Measurements from ENCODE around the gene RAPSN. TPM values are rescaled to one million over a fixed set of nuclear protein-coding genes. Genes with fewer than 3 reads are reported as not detected.
A peak's percentile ranks its signal among the peaks of the same experiment; 100 is the strongest.

RAPSN gene
- total RNA-seq, 1 donor from 2014 or later, result 0.62 TPM

GRCh38 chr11:47437746-47438418, 11.1 kb downstream of the RAPSN start:
- intact Hi-C loops (cut with micrococcal nuclease), result no loop called here
- Mint-ChIP-seq H3K4me1 (ENCODE audit: low read depth) (no peaks in the 10 kb centered on the region), H3K9me3 (no peaks in the 10 kb centered on the region), H3K27me3 (ENCODE audit: insufficient read depth) (no peaks in the 10 kb centered on the region), H3K4me3 (no peak overlapping the region), H3K36me3 (ENCODE audit: low read depth) (no peaks in the 10 kb centered on the region), H3K27ac (no peak overlapping the region)
- DNase-seq (ENCODE audit: low spot score), result no peak

- Mint-ChIP-seq H3K27me3 (ENCODE audit: insufficient read depth) (no peaks in the 10 kb centered on the region), H3K9me3 (no peaks in the 10 kb centered on the region), H3K4me3 (no peak overlapping the region), H3K27ac (no peak overlapping the region), H3K4me1 (ENCODE audit: low read depth) (no peaks in the 10 kb centered on the region), H3K36me3 (ENCODE audit: low read depth) (no peaks in the 10 kb centered on the region)
- no peak for DNase-seq (ENCODE audit: low spot score)
- intact Hi-C loops (cut with micrococcal nuclease), result no loop called here
These were observed 11.7 kb downstream of the RAPSN start for GRCh38 chr11:47437218-47437745.

GRCh38 chr11:47436726-47437125, 12.2 kb downstream of the RAPSN start:
- Mint-ChIP-seq H3K9me3 (no peaks in the 10 kb centered on the region), H3K27ac (no peak overlapping the region), H3K4me1 (ENCODE audit: low read depth) (no peaks in the 10 kb centered on the region), H3K27me3 (ENCODE audit: insufficient read depth) (no peaks in the 10 kb centered on the region), H3K4me3 (no peak overlapping the region), H3K36me3 (ENCODE audit: low read depth) (no peaks in the 10 kb centered on the region)
- DNase-seq (ENCODE audit: low spot score), result no peak
- intact Hi-C loops (cut with micrococcal nuclease), result no loop called here

GRCh38 chr11:47435687-47436086, 13.2 kb downstream of the RAPSN start:
- H3K4me1 Mint-ChIP-seq (ENCODE audit: low read depth), result no peaks in the 10 kb centered on the region
- intact Hi-C loops (cut with micrococcal nuclease), result no loop called here
- H3K9me3 Mint-ChIP-seq, result no peaks in the 10 kb centered on the region
- no peak for DNase-seq (ENCODE audit: low spot score)
- no peak overlapping the region for H3K4me3 Mint-ChIP-seq
- H3K27ac Mint-ChIP-seq, result no peak overlapping the region
- H3K27me3 Mint-ChIP-seq (ENCODE audit: insufficient read depth), result no peaks in the 10 kb centered on the region
- no peaks in the 10 kb centered on the region for H3K36me3 Mint-ChIP-seq (ENCODE audit: low read depth)

GRCh38 chr11:47434011-47434786, 14.7 kb downstream of the RAPSN start:
- no peaks in the 10 kb centered on the region for H3K36me3 Mint-ChIP-seq (ENCODE audit: low read depth)
- H3K9me3 Mint-ChIP-seq, result no peaks in the 10 kb centered on the region
- no peak for DNase-seq (ENCODE audit: low spot score)
- H3K27ac Mint-ChIP-seq, result no peak overlapping the region
- H3K4me1 Mint-ChIP-seq (ENCODE audit: low read depth), result no peaks in the 10 kb centered on the region
- no peak overlapping the region for H3K4me3 Mint-ChIP-seq
- intact Hi-C loops (cut with micrococcal nuclease), result no loop called here
- no peaks in the 10 kb centered on the region for H3K27me3 Mint-ChIP-seq (ENCODE audit: insufficient read depth)

GRCh38 chr11:47433157-47433556, 15.8 kb downstream of the RAPSN start:
- no peaks in the 10 kb centered on the region for H3K4me1 Mint-ChIP-seq (ENCODE audit: low read depth)
- no peaks in the 10 kb centered on the region for H3K27me3 Mint-ChIP-seq (ENCODE audit: insufficient read depth)
- H3K4me3 Mint-ChIP-seq, result no peak overlapping the region
- intact Hi-C loops (cut with micrococcal nuclease), result no loop called here
- H3K36me3 Mint-ChIP-seq (ENCODE audit: low read depth), result no peaks in the 10 kb centered on the region
- no peak for DNase-seq (ENCODE audit: low spot score)
- H3K27ac Mint-ChIP-seq, result no peak overlapping the region
- no peaks in the 10 kb centered on the region for H3K9me3 Mint-ChIP-seq

GRCh38 chr11:47431356-47432083, 17.4 kb downstream of the RAPSN start:
- H3K4me3 Mint-ChIP-seq, result no peak overlapping the region
- no peaks in the 10 kb centered on the region for H3K9me3 Mint-ChIP-seq
- no peaks in the 10 kb centered on the region for H3K27me3 Mint-ChIP-seq (ENCODE audit: insufficient read depth)
- H3K27ac Mint-ChIP-seq, result no peak overlapping the region
- intact Hi-C loops (cut with micrococcal nuclease), result no loop called here
- H3K4me1 Mint-ChIP-seq (ENCODE audit: low read depth), result peaks cover 9% of the 10 kb centered on the region
- DNase-seq (ENCODE audit: low spot score), result no peak
- H3K36me3 Mint-ChIP-seq (ENCODE audit: low read depth), result no peaks in the 10 kb centered on the region

GRCh38 chr11:47430524-47430923, 18.4 kb downstream of the RAPSN start:
- H3K27me3 Mint-ChIP-seq (ENCODE audit: insufficient read depth), result no peaks in the 10 kb centered on the region
- intact Hi-C loops (cut with micrococcal nuclease), result no loop called here

GRCh38 chr11:47426062-47426956, 22.6 kb downstream of the RAPSN start, which contains the start of gene PSMC3:
Gene PSMC3, minus strand, starts transcription at chr11:47426439. Its CDS starts 160 bp downstream, at chr11:47426279.
- peak; percentile 96 for DNase-seq (ENCODE audit: low spot score)
- intact Hi-C loops (cut with micrococcal nuclease), result loop anchor here (1.0 to 5.0 kb wide), 16 partner anchors 18 to 1510 kb away; partner anchors contain the start of genes ACP2, AGBL2, ARFGAP2 and ARHGAP1
- Mint-ChIP-seq H3K27ac (peak within 1 kb of the TSS; percentile 96), H3K4me3 (peak within 1 kb of the TSS; percentile 95), H3K9me3 (no peaks in the 10 kb centered on the region), H3K27me3 (ENCODE audit: insufficient read depth) (no peaks in the 10 kb centered on the region), H3K4me1 (ENCODE audit: low read depth) (peaks cover 28% of the 10 kb centered on the region), H3K36me3 (ENCODE audit: low read depth) (peaks cover 33% of the 10 kb centered on the region)

More at GRCh38 chr11:47430524-47430923, 18.4 kb downstream of the RAPSN start:
- Mint-ChIP-seq H3K4me3 (no peak overlapping the region), H3K9me3 (no peaks in the 10 kb centered on the region), H3K27ac (no peak overlapping the region), H3K36me3 (ENCODE audit: low read depth) (peaks cover 6% of the 10 kb centered on the region), H3K4me1 (ENCODE audit: low read depth) (peaks cover 10% of the 10 kb centered on the region)
- no peak for DNase-seq (ENCODE audit: low spot score)

- Mint-ChIP-seq H3K27ac (peak overlapping the region; percentile 96), H3K9me3 (no peaks in the 10 kb centered on the region), H3K4me1 (ENCODE audit: low read depth) (peaks cover 28% of the 10 kb centered on the region), H3K27me3 (ENCODE audit: insufficient read depth) (no peaks in the 10 kb centered on the region), H3K36me3 (ENCODE audit: low read depth) (peaks cover 36% of the 10 kb centered on the region), H3K4me3 (peak overlapping the region; percentile 95)
- intact Hi-C loops (cut with micrococcal nuclease), result loop anchor here (1.0 to 5.0 kb wide), 16 partner anchors 17 to 1509 kb away; partner anchors contain the start of genes ACP2, AGBL2, ARFGAP2 and ARHGAP1
- no peak for DNase-seq (ENCODE audit: low spot score)
These were observed 23.3 kb downstream of the RAPSN start for GRCh38 chr11:47425611-47426010.

GRCh38 chr11:47418454-47419259, 30.3 kb downstream of the RAPSN start:
- H3K27me3 Mint-ChIP-seq (ENCODE audit: insufficient read depth), result no peaks in the 10 kb centered on the region
- peaks cover 36% of the 10 kb centered on the region for H3K36me3 Mint-ChIP-seq (ENCODE audit: low read depth)
- no peak overlapping the region for H3K27ac Mint-ChIP-seq
- no peaks in the 10 kb centered on the region for H3K4me1 Mint-ChIP-seq (ENCODE audit: low read depth)
- DNase-seq (ENCODE audit: low spot score), result no peak
- H3K9me3 Mint-ChIP-seq, result no peaks in the 10 kb centered on the region
- H3K4me3 Mint-ChIP-seq, result no peak overlapping the region
- intact Hi-C loops (cut with micrococcal nuclease), result no loop called here
